RWPE1 (cell line): ENCODE measurements around the gene CCDC102A.

ENCODE experiments used
- CTCF ChIA-PET: fragments of 350-600 bp; sonication (Branson Sonifier 250); formaldehyde crosslinking; extraction: SDS; loops from one replicate; lab custom pipeline; 2021; lab: Yijun Ruan, JAX
- POLR2A ChIA-PET: fragments of 400-600 bp; formaldehyde crosslinking; extraction: SDS; loops from one replicate; lab custom pipeline; 2020; ENCODE audit warnings: antibody characterized with exemption; ENCODE audit not compliant: low non-redundant PET; lab: Yijun Ruan, JAX
- DNase-seq: peaks from one replicate; pipeline ENCODE4 v3.0.0; 2012; ENCODE audit warnings: low spot score
- H3K27ac ChIP-seq: fragments of 450-650 bp; 2 replicates; pipeline ENCODE4 v1.5.1; 2017
- TF ChIP-seq, protein P1 (sequence below): fragments of 450-650 bp; conservative IDR thresholded peaks from 2 replicates; pipeline ENCODE4 v1.5.1; 2017; ENCODE audit warnings: low read depth, mild to moderate bottlenecking

CCDC102A gene

DNA sequence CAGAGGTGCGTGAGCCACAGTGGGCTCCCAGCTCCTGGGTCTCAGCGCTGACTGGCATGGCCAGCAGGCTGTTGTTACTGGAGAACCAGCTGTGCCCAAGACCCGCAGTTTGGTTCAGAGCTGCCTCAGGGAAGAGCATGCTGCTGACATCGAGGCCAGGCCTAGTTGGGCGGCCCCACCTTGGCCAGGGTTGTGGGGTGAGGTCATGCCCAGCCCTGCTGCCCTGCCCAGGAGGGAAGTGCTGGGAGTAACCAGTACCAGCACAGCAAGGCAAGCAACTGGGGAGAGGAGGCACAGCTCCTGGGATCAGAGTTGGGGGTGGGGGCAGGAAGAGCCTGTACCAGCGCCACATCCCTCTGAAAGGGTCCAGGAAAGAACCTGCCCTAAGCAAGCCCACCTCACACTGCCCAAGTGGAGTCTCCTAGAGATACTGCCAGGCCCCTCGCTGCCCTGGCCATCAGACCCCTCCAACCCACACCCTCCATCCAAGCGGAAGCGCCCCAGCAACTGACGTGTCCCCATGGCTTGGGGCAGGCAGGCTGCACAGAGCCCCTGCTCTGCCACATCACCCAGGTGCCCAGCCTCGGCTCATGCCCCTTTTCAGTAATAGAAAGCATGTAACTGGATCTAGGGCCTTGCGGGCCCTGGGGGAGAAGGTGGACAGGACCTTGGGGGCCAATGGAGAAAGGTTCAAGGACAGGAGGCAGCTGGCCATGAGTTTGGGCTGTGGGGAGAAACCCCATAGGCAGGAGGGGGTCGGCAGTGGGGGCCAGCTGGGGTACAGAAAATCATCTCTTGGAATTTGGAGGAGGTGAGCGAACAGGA lies 51.1 kb downstream of the CCDC102A start:
- CTCF ChIA-PET: interaction anchor here (0.6 to 1.6 kb wide), 4 partner anchors 23 to 93 kb away, joined by 3 to 7 read pairs (median 4); partner anchors contain the start of gene POLR2C
- H3K27ac ChIP-seq: peak overlapping the region; percentile 48; the same call in 1 of the 2 replicates
- DNase-seq: no peak
- TF ChIP-seq, protein P1, sequence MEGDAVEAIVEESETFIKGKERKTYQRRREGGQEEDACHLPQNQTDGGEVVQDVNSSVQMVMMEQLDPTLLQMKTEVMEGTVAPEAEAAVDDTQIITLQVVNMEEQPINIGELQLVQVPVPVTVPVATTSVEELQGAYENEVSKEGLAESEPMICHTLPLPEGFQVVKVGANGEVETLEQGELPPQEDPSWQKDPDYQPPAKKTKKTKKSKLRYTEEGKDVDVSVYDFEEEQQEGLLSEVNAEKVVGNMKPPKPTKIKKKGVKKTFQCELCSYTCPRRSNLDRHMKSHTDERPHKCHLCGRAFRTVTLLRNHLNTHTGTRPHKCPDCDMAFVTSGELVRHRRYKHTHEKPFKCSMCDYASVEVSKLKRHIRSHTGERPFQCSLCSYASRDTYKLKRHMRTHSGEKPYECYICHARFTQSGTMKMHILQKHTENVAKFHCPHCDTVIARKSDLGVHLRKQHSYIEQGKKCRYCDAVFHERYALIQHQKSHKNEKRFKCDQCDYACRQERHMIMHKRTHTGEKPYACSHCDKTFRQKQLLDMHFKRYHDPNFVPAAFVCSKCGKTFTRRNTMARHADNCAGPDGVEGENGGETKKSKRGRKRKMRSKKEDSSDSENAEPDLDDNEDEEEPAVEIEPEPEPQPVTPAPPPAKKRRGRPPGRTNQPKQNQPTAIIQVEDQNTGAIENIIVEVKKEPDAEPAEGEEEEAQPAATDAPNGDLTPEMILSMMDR: no peak
- POLR2A ChIA-PET: interaction anchor here (1.0 kb wide), 1 partner anchor 23 kb away, joined by 3 read pairs; the partner anchor contains the start of gene POLR2C

DNA sequence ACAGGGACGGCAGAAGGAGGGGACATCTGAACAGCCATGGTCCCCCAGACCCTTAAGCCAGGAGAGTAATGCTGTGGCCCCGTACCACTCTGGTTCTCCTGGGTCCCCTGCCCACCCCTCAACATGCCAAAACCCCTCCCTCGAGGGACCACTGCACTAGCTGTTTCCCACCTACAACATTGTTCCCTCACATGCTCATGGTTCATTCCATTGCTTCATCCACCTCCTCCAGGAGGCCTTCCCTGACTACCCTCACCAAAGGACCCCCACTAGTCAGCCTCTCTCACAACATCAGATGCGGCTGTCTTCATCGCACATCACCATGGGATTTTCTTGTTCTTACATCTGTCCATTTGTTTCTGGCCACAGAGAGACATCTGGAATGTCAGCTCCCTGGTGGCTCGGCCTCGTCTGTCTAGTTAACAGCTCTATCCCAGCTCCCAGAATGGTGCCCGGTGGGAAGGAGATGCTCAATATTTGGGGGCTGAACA lies 51.8 kb downstream of the CCDC102A start:
- no peak for DNase-seq
- TF ChIP-seq, protein P1: no peak
- POLR2A ChIA-PET: no interaction called here
- no peak overlapping the region for H3K27ac ChIP-seq
- CTCF ChIA-PET: interaction anchor here (1.1 kb wide), 1 partner anchor 22 kb away, joined by 4 read pairs; the partner anchor contains the start of gene POLR2C

DNA sequence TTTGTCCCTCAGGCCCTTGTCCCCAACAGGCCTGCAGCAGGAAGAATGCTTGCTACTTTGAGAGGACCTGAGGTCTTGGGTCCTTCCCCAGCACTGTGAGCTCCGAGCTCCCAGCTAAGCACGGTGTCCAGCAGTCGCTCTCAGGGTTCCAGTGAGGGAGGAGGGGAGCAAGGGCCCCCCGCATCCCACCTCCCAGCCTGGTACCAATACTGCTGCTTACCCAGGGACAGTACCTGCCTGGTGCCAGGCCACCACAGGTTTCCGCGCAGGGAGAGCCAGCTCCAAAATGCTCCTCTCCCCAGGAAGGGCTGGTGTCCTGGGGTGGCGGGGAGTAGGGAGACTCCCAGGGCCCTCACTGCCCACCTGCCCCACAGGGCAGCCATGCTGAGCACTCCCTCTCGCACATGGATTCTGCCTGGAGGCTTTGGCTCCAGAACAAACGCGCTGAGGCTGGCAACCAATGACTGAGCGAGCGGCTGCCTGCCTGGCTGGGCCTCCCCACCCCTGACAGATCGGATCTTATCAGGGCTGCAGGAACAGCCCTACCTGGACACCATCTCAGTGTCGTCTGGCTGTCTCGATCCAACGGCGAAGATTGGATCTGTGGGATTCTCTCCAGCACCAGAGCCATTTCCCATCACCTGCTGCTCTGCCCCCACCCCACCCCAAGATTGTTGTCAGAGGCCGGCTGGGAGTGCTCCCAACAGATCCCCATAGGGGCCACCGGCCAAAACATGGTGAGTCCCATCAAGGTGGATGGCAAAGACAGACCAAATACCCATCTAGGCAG lies 52.5 kb downstream of the CCDC102A start:
- ChIA-PET CTCF (interaction anchor here (0.9 kb wide), 1 partner anchor 9 kb away, joined by 3 read pairs; no protein-coding TSS in a partner anchor), POLR2A (no interaction called here)
- H3K27ac ChIP-seq: no peak overlapping the region
- TF ChIP-seq, protein P1: no peak
- no peak for DNase-seq

DNA sequence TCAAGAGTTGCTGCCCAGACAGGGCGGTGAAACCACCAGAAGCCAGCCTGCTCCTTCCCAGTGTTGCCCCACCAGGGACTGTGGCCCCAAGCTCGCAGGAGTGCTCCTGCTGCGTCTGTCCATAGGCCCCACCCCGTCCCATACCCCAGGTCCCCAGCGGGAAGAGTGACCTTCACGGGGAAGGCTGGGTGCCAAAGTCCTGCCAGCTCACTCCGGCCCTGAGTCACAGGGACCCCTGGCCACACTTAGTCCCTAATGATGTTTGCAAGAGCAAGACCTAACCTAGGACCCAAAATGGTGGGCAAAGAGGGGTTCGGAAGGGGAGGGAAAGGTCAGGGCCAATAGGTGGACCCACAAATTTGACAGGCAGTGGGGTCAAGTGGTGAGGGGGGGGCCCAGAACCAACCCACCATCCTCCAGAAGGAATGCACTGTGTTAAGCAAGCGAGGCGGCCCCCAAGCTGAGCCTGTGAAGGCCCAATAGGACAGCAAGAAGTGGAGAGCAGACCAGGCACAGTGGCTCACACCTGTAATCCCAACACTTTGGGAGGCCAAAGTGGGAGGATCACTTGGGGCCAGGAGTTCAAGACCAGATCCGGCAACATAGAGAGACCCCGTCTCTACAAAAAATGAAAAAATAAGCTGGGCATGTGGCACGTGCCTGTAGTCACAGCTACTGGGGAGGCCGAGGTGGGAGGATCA lies 53.4 kb downstream of the CCDC102A start:
- no peak overlapping the region for H3K27ac ChIP-seq
- DNase-seq: no peak
- ChIA-PET CTCF (interaction anchor here (0.7 to 0.9 kb wide), 3 partner anchors 8 to 37 kb away, joined by 3 to 4 read pairs (median 3); no protein-coding TSS in a partner anchor), POLR2A (no interaction called here)
- TF ChIP-seq, protein P1: no peak

DNA sequence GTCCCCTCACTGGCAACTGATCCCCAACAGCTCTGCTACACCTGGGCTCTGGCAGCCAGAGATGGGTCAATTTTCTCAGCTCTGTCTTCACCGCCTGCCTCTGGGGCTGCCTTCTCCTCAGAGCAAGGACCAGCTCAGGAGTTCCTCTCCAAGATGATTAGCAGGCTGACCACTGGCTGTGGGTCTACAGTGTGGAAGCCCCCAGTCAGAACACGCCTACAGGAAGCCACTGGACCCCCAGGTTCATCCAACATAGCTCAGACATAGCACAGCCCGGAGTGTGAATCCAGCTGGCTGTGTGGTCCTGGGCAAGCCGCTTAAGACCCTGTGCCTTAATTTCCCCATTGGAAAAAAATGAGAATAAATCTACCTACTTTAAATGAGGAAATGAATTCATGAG lies 55.0 kb downstream of the CCDC102A start:
- CTCF ChIA-PET: interaction anchor here (0.6 to 1.3 kb wide), 2 partner anchors 19 to 348 kb away, joined by 3 read pairs; partner anchors contain the start of gene POLR2C

More for the DNA sequence above, 55.0 kb downstream of the CCDC102A start:
- no peak for DNase-seq
- POLR2A ChIA-PET: no interaction called here
- TF ChIP-seq, protein P1: no peak
- H3K27ac ChIP-seq: no peak overlapping the region
